Esophagus muscularis mucosa (tissue), 3 donors: ENCODE data around the gene NUP210.

Source experiments
- CTCF ChIP-seq, 3 experiments: fragments of 200-600 bp in 2 of 3; fragments of 450-650 bp in 1 of 3; sonication (generic) in 2 of 3; IDR thresholded peaks; one replicate each; pipeline ENCODE4 v1.5.1; 2017 to 2019; ENCODE audit warnings: antibody characterized with exemption in 3 of 3, mild to moderate bottlenecking in 2 of 3, moderate library complexity in 1 of 3
- POLR2A ChIP-seq: fragments of 450-650 bp; IDR thresholded peaks from one replicate; pipeline ENCODE4 v1.6.1; 2017; ENCODE audit warnings: antibody characterized with exemption, moderate library complexity, mild to moderate bottlenecking, low read depth

- no peak for TF ChIP-seq CTCF (IDR thresholded peaks at IDR 0.05)
- no peak for TF ChIP-seq POLR2A
Measured at GRCh38 chr3:13389378-13389777, 30.7 kb downstream of the NUP210 start.
